Mesothelial cell of epicardium (in vitro differentiated cells): ENCODE results near the gene YWHAG. TPM values are rescaled to one million over a fixed set of nuclear protein-coding genes. Genes with fewer than 3 reads are reported as not detected.
A peak's percentile ranks its signal among the peaks of the same experiment; 100 is the strongest.
"Not testable (repeated sequence)": the region's sequence is repeated elsewhere in the genome, so short reads cannot be mapped to it uniquely, and the experiment has no call there.

Source experiments
- DNase-seq, 2 experiments: peaks; one replicate each; pipeline ENCODE4 v3.0.0; 2021; ENCODE audit warnings: low spot score in 2 of 2; ENCODE audit not compliant: unreplicated experiment in 2 of 2
- H3K27ac Mint-ChIP-seq: 2 replicates; pipeline ENCODE4 v1.8.0; 2021; ENCODE audit warnings: mixed read lengths
- H3K27me3 Mint-ChIP-seq: 2 replicates; pipeline ENCODE4 v1.8.0; 2021; ENCODE audit warnings: low read depth, mixed read lengths
- H3K36me3 Mint-ChIP-seq: 2 replicates; pipeline ENCODE4 v1.8.0; 2021; ENCODE audit warnings: mixed read lengths
- H3K4me1 Mint-ChIP-seq: 2 replicates; pipeline ENCODE4 v1.8.0; 2021; ENCODE audit warnings: mixed read lengths
- H3K4me3 Mint-ChIP-seq: 2 replicates; pipeline ENCODE4 v1.8.0; 2021; ENCODE audit warnings: mild to moderate bottlenecking, moderate library complexity, mixed read lengths
- H3K9me3 Mint-ChIP-seq: 2 replicates; pipeline ENCODE4 v1.8.0; 2021; ENCODE audit warnings: mixed read lengths
- CTCF ChIP-seq: fragments of 200-600 bp; sonication (generic); IDR thresholded peaks from one replicate; pipeline ENCODE4 v1.5.0; 2021; ENCODE audit warnings: antibody characterized with exemption; ENCODE audit not compliant: unreplicated experiment
- total RNA-seq: library from RNA; stranded (reverse); gene quantifications from 3 replicates; pipeline ENCODE4 v1.2.1, GENCODE V29; 2021

Gene YWHAG
- total RNA-seq, 1 donor from 2014 or later, result 145 TPM

GRCh38 chr7:76393116-76394031, 34.6 kb upstream of the YWHAG start:
- Mint-ChIP-seq H3K36me3 (peaks cover 2% of the 10 kb centered on the region), H3K27ac (peak overlapping the region; percentile 94), H3K4me3 (peak overlapping the region; percentile 76), H3K27me3 (no peaks in the 10 kb centered on the region), H3K9me3 (no peaks in the 10 kb centered on the region), H3K4me1 (peaks cover 7% of the 10 kb centered on the region)
- peak; percentile 83 to 87 for DNase-seq
- TF ChIP-seq CTCF, result no peak

DNA sequence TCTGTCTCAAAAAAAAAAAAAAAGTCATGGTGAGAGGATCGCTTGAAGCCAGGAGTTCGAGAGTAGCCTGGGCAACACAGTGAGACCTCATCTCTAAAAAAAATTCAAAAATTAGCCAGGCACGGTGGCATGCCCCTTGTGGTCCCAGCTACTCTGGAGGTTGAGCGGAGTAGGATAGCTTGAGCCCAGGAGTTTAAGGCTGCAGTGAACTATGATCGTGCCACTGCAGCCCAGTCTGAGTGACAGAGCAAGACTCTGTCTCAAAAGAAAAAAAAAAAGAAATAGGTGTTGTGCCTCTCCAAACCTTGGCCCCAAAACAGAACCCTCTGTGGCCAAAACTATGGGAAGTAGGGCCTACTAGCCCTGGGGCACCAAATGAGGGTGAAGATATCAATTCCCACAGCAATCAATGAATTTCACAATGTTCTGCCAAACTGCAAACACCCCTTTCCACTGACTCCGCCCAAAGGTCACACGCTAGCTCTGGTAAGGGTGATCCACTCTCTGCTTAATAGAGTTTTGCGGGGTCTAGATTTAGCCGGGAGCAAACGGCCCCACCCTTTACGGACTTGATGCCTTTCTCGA, 33.8 kb upstream of the YWHAG start:
- peaks cover 2% of the 10 kb centered on the region for H3K36me3 Mint-ChIP-seq
- peak overlapping the region; percentile 76 for H3K4me3 Mint-ChIP-seq
- no peak for TF ChIP-seq CTCF
- H3K27me3 Mint-ChIP-seq, result no peaks in the 10 kb centered on the region
- H3K27ac Mint-ChIP-seq, result peak overlapping the region; percentile 94
- peaks cover 7% of the 10 kb centered on the region for H3K4me1 Mint-ChIP-seq
- no peak for DNase-seq
- H3K9me3 Mint-ChIP-seq, result no peaks in the 10 kb centered on the region

DNA sequence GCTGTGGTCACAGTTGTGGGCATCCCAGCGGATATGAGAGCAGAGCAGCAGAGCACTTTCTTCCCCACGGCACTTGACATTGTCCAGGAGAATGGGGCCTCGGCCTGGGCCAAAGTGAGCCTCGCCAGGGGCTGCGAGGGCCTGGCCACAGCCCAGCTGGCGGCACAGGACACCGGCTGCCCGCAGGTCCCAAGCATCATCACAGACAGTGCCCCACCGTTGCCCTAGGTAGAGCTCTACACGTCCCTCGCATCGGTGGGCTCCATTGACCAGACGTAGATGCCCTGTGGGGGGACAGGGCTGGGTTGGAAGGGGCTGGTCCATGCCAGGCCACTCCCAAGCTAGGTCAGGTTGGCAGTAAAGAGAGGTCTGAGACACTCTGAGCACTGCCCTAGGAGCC, 31.3 kb upstream of the YWHAG start:
- DNase-seq, result no peak
- H3K36me3 Mint-ChIP-seq, result peaks cover 2% of the 10 kb centered on the region
- TF ChIP-seq CTCF, result no peak
- no peaks in the 10 kb centered on the region for H3K27me3 Mint-ChIP-seq
- no peaks in the 10 kb centered on the region for H3K9me3 Mint-ChIP-seq
- no peak overlapping the region for H3K27ac Mint-ChIP-seq
- peaks cover 7% of the 10 kb centered on the region for H3K4me1 Mint-ChIP-seq
- H3K4me3 Mint-ChIP-seq, result no peak overlapping the region

- H3K4me1 Mint-ChIP-seq, H3K27ac Mint-ChIP-seq, H3K4me3 Mint-ChIP-seq, H3K36me3 Mint-ChIP-seq, DNase-seq, H3K9me3 Mint-ChIP-seq, H3K27me3 Mint-ChIP-seq: not testable (repeated sequence)
Measured at GRCh38 chr7:76387789-76388188, 29.0 kb upstream of the YWHAG start.

DNA sequence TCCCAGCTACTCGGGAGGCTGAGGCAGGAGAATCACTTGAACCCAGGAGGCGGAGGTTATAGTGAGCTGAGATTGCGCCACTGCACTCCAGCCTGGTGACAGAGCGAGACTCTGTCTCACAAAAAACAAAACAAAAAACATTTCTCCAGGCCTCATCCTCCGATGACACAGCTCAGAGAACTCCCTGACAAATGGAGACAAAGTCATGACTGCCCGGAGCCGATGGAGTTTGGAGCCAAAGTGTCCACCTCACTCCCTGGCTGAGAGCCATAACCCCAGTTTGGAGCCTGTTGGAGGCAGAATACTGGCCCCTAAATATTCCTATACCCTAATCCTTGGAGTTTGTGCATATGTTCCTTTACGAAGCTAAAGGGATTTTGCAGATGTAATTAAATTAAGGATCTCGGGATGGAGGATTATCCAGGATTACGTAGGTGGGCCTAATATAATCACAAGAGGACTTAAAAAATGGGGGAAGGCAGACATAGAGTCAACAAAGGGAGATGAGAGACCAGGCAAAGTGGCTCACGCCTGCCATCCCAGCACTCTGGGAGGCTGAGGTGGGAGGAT, 28.0 kb upstream of the YWHAG start:
- H3K36me3 Mint-ChIP-seq, result peaks cover 2% of the 10 kb centered on the region
- no peaks in the 10 kb centered on the region for H3K27me3 Mint-ChIP-seq
- H3K27ac Mint-ChIP-seq, result no peak overlapping the region
- H3K4me3 Mint-ChIP-seq, result no peak overlapping the region
- DNase-seq, result no peak
- no peaks in the 10 kb centered on the region for H3K9me3 Mint-ChIP-seq
- TF ChIP-seq CTCF, result no peak
- H3K4me1 Mint-ChIP-seq, result no peaks in the 10 kb centered on the region
